ENCODE measurements around the gene FLG2. TPM values are rescaled to one million over a fixed set of nuclear protein-coding genes. Genes with fewer than 3 reads are reported as not detected.
"Not testable (repeated sequence)": the region's sequence is repeated elsewhere in the genome, so short reads cannot be mapped to it uniquely, and the experiment has no call there.

FLG2 gene
- total RNA-seq, 4 donors from 2014 or later: not detected

GRCh38 chr1:152304773-152305172, 55.0 kb downstream of the FLG2 start:
- DNase-seq: not testable (repeated sequence)

DNA sequence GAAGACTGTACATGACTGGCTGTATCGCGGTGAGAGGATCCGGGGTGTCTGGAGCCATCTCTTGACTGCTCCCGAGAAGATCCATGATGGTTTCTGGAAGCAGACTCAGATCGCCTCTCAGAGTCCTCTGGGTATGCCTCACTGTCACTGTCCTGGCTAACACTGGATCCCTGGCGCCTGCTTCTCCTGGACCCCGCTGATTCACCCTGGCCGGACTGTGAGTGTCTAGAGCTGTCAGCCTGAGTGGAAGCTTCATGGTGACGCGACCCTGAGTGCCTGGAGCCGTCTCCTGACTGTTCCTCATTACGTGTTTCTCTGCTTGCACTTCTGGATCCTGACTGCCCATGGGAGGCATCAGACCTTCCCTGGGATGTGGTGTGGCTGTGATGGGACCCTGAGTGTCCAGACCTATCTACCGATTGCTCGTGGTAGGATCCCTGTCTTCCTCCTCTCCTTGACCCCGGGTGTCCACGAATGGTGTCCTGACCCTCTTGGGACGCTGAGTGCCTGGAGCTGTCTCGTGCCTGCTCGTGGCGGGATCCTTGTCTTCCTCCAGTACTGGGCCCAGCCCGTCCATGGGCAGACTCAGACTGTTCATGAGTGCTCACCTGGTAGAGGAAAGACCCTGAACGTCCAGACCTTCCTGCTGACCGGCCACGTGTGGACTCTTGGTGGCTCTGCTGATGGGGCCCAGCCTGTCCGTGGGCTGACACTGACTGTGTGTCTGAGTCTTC, 56.5 kb downstream of the FLG2 start:
- intact Hi-C loops (cut with DNase I; ENCODE audit: low total_unique reads); H3K27me3 ChIP-seq; H3K4me1 ChIP-seq; H3K9me3 ChIP-seq; H3K27ac ChIP-seq; H3K36me3 ChIP-seq; H3K4me3 ChIP-seq; DNase-seq: not testable (repeated sequence)

More at GRCh38 chr1:152304773-152305172, 55.0 kb downstream of the FLG2 start:
- H3K4me1 ChIP-seq; H3K4me3 ChIP-seq; H3K9me3 ChIP-seq; H3K27ac ChIP-seq; intact Hi-C loops (cut with DNase I; ENCODE audit: low total_unique reads); H3K27me3 ChIP-seq; H3K36me3 ChIP-seq: not testable (repeated sequence)

Small RNA genes lying within 50 kb of the gene (small RNA-seq; reads per million reads assigned to genes)
- gene HMGN3P1: not detected

Other genes starting within 250 kb of the FLG2 start
- not detected for gene TCHH, start 244.6 kb downstream of the FLG2 start, total RNA-seq
- not detected for gene RPTN, start 200.8 kb downstream of the FLG2 start, total RNA-seq
- gene HRNR, start 135.8 kb downstream of the FLG2 start, total RNA-seq: under 1 TPM in 1 of 4 donors, not detected in 3; 0.06 TPM
- gene FLG, start 34.8 kb downstream of the FLG2 start, total RNA-seq: under 1 TPM in 2 of 4 donors, not detected in 2; 0.12 to 0.28 TPM
- gene CRNN, start 54.3 kb upstream of the FLG2 start, total RNA-seq: under 1 TPM in 1 of 4 donors, not detected in 3; 0.28 TPM
- not detected for gene LCE5A, start 150.8 kb upstream of the FLG2 start, total RNA-seq
- not detected for gene CRCT1, start 154.5 kb upstream of the FLG2 start, total RNA-seq
- not detected for gene LCE3E, start 206.8 kb upstream of the FLG2 start, total RNA-seq
- not detected for gene LCE3D, start 220.5 kb upstream of the FLG2 start, total RNA-seq
- not detected for gene LCE3C, start 240.2 kb upstream of the FLG2 start, total RNA-seq